CD4-positive, alpha-beta memory T cell (primary cell): ENCODE data around the gene SLC16A11. TPM values are rescaled to one million over a fixed set of nuclear protein-coding genes. Genes with fewer than 3 reads are reported as not detected.

Experiments used
- CTCF ChIA-PET: fragments of 350-600 bp; sonication (Branson Sonifier 250); formaldehyde crosslinking; loops from one replicate; lab custom pipeline; 2021; ENCODE audit warnings: inconsistent platforms; ENCODE audit not compliant: partially characterized antibody; lab: Charles Lee
- POLR2A ChIA-PET: fragments of 350-600 bp; sonication (Branson Sonifier 250); formaldehyde crosslinking; loops from one replicate; lab custom pipeline; 2021; ENCODE audit not compliant: partially characterized antibody; lab: Charles Lee
- DNase-seq, 5 donors: peaks; one replicate each; pipeline versions ENCODE4 v3.0.0 to v3.0.0-alpha.2; 2020 to 2022; ENCODE audit warnings: mixed read lengths in 1 of 5
- H3K27ac ChIP-seq: one replicate; pipeline ENCODE4 v1.7.0; 2013; ENCODE audit warnings: low read depth, low read length
- H3K27me3 ChIP-seq: 2 replicates; pipeline ENCODE4 v1.7.0; 2013; ENCODE audit warnings: mild to moderate bottlenecking, low read length, moderate library complexity; ENCODE audit not compliant: insufficient read depth
- H3K36me3 ChIP-seq: 2 replicates; pipeline ENCODE4 v1.7.0; 2013; ENCODE audit warnings: mild to moderate bottlenecking, low read length, moderate library complexity; ENCODE audit not compliant: insufficient read depth
- H3K4me1 ChIP-seq: 2 replicates; pipeline ENCODE4 v1.7.0; 2013; ENCODE audit warnings: mild to moderate bottlenecking, low read length, moderate library complexity; ENCODE audit not compliant: insufficient read depth
- H3K4me3 ChIP-seq, 2 donors: one replicate each; pipeline ENCODE4 v1.7.0; 2013; ENCODE audit warnings: low read length in 2 of 2, mild to moderate bottlenecking in 1 of 2
- H3K9me3 ChIP-seq, 2 donors: one replicate each; pipeline ENCODE4 v1.7.0; 2013; ENCODE audit warnings: low read length in 2 of 2, control low read depth in 1 of 2; ENCODE audit not compliant: control insufficient read depth in 1 of 2
- H3K27ac Mint-ChIP-seq, 7 donors: one replicate each; pipeline ENCODE4 v1.8.0; 2020 to 2021; ENCODE audit warnings: mixed read lengths in 7 of 7, mild to moderate bottlenecking in 6 of 7, inconsistent platforms in 3 of 7, moderate library complexity in 3 of 7
- H3K27me3 Mint-ChIP-seq, 2 donors: one replicate each; pipeline ENCODE4 v1.8.0; 2020 to 2021; ENCODE audit warnings: mixed read lengths in 2 of 2
- H3K36me3 Mint-ChIP-seq, 2 donors: one replicate each; pipeline ENCODE4 v1.8.0; 2020 to 2021; ENCODE audit warnings: mixed read lengths in 2 of 2, inconsistent platforms in 1 of 2, mild to moderate bottlenecking in 1 of 2
- H3K4me1 Mint-ChIP-seq, 4 donors: one replicate each; pipeline ENCODE4 v1.8.0; 2020 to 2021; ENCODE audit warnings: mixed read lengths in 4 of 4, mild to moderate bottlenecking in 1 of 4
- H3K4me3 Mint-ChIP-seq, 8 donors: one replicate each; pipeline ENCODE4 v1.8.0; 2020 to 2021; ENCODE audit warnings: mixed read lengths in 8 of 8, mild to moderate bottlenecking in 7 of 8, moderate library complexity in 6 of 8, inconsistent platforms in 3 of 8
- H3K9me3 Mint-ChIP-seq, 8 donors: one replicate each; pipeline ENCODE4 v1.8.0; 2020 to 2021; ENCODE audit warnings: mixed read lengths in 8 of 8, mild to moderate bottlenecking in 5 of 8, inconsistent platforms in 3 of 8, moderate library complexity in 1 of 8
- intact Hi-C: fragments of 100-400 bp; cut with micrococcal nuclease; formaldehyde crosslinking; loops from one replicate; pipeline ENCODE4 v1.15.1; 2023
- polyA plus RNA-seq, 2 donors: library from polyadenylated mRNA; unstranded; fragments of 300-500 nt; fragmentation: Illumina TruSeq; gene quantifications; one replicate each; pipeline ENCODE4 v1.2.3, GENCODE V29; 2021
- total RNA-seq, 2 experiments: library from RNA; stranded (reverse); gene quantifications; one replicate each; pipeline ENCODE4 v1.2.3, GENCODE V29; 2021

The SLC16A11 gene
- total and polyA plus RNA-seq, 4 experiments from 2014 or later: 0.50 to 1.2 (median 0.79) TPM

GRCh38 chr17:7021993-7022778, 21.7 kb downstream of the SLC16A11 start:
- ChIA-PET POLR2A (interaction anchor here (1.0 to 3.2 kb wide), 9 partner anchors 6 to 108 kb away, joined by 3 to 18 read pairs (median 8); partner anchors contain the start of genes RNASEK and SLC16A13), CTCF (interaction anchor here (0.7 to 6.8 kb wide), 23 partner anchors 9 to 360 kb away, joined by 3 to 64 read pairs (median 6); partner anchors contain the start of genes RNASEK, SLC16A11 and SLC16A13)
- Histone ChIP-seq H3K27me3 (no peaks in the 10 kb centered on the region), H3K4me3 (peak overlapping the region; percentile 6 to 37), H3K9me3 (no peaks in the 10 kb centered on the region), H3K27ac (no peak overlapping the region), H3K4me1 (peaks cover 42% of the 10 kb centered on the region), H3K36me3 (peaks cover 2% of the 10 kb centered on the region)
- Mint-ChIP-seq H3K36me3 (peaks cover 1 to 4% of the 10 kb centered on the region in 2 donors), H3K27ac (peak overlapping the region; percentile 81 to 97 (median 91)), H3K27me3 (peaks cover 0 to 3% of the 10 kb centered on the region in 2 donors), H3K4me1 (peaks cover 21 to 60% (median 38%) of the 10 kb centered on the region in 4 donors), H3K4me3 (peak overlapping the region; percentile 63 to 88 (median 76)), H3K9me3 (no peaks in the 10 kb centered on the region)
- intact Hi-C loops: loop anchor here (1.0 kb wide), 2 partner anchors 111 to 179 kb away; no protein-coding TSS in a partner anchor
- DNase-seq: peak; percentile 73 to 79 (median 74)

- Histone ChIP-seq H3K27me3 (no peaks in the 10 kb centered on the region), H3K36me3 (peaks cover 8% of the 10 kb centered on the region), H3K27ac (no peak overlapping the region), H3K4me3 (no peak overlapping the region), H3K4me1 (peaks cover 53% of the 10 kb centered on the region), H3K9me3 (no peaks in the 10 kb centered on the region)
- Mint-ChIP-seq H3K4me1 (peaks cover 24 to 71% (median 41%) of the 10 kb centered on the region in 4 donors), H3K27ac (peak overlapping the region; percentile 60 to 95 (median 81)), H3K9me3 (no peaks in the 10 kb centered on the region), H3K4me3 (peak overlapping the region in 6 of 8 donors; percentile 18 to 84 (median 50)), H3K27me3 (peaks cover 0 to 3% of the 10 kb centered on the region in 2 donors), H3K36me3 (peaks cover 4 to 6% of the 10 kb centered on the region in 2 donors)
- DNase-seq: no peak
- CTCF ChIA-PET: interaction anchor here (0.7 to 6.8 kb wide), 23 partner anchors 9 to 359 kb away, joined by 3 to 64 read pairs (median 6); partner anchors contain the start of genes RNASEK, SLC16A11 and SLC16A13
- POLR2A ChIA-PET: interaction anchor here (1.1 to 2.5 kb wide), 7 partner anchors 9 to 110 kb away, joined by 4 to 18 read pairs (median 8); partner anchors contain the start of genes RNASEK and SLC16A13
- intact Hi-C loops: no loop called here
These were observed 22.8 kb downstream of the SLC16A11 start for GRCh38 chr17:7020894-7021664.

- Mint-ChIP-seq H3K4me3 (peak overlapping the region in 1 of 8 donors; percentile 48), H3K27me3 (peaks cover 0 to 3% of the 10 kb centered on the region in 2 donors), H3K27ac (peak overlapping the region in 3 of 7 donors; percentile 23 to 89 (median 36)), H3K36me3 (peaks cover 6 to 14% of the 10 kb centered on the region in 2 donors), H3K9me3 (no peaks in the 10 kb centered on the region), H3K4me1 (peaks cover 31 to 82% (median 51%) of the 10 kb centered on the region in 4 donors)
- intact Hi-C loops: loop anchor here (10.0 kb wide), 1 partner anchor 1435 kb away; the partner anchor contains the start of gene NLRP1
- Histone ChIP-seq H3K27ac (no peak overlapping the region), H3K4me3 (no peak overlapping the region), H3K36me3 (peaks cover 8% of the 10 kb centered on the region), H3K4me1 (peaks cover 61% of the 10 kb centered on the region), H3K27me3 (no peaks in the 10 kb centered on the region), H3K9me3 (no peaks in the 10 kb centered on the region)
- ChIA-PET CTCF (interaction anchor here (0.6 to 6.8 kb wide), 7 partner anchors 8 to 110 kb away, joined by 3 to 64 read pairs (median 20); partner anchors contain the start of genes RNASEK, SLC16A11 and SLC16A13), POLR2A (interaction anchor here (0.7 to 2.5 kb wide), 5 partner anchors 8 to 109 kb away, joined by 3 to 18 read pairs (median 4); partner anchors contain the start of genes RNASEK and SLC16A13)
- DNase-seq: no peak
These were observed 23.9 kb downstream of the SLC16A11 start for GRCh38 chr17:7019839-7020519.

GRCh38 chr17:7019367-7019766, 24.5 kb downstream of the SLC16A11 start:
- H3K4me3 ChIP-seq: no peak overlapping the region
- no peaks in the 10 kb centered on the region for H3K9me3 Mint-ChIP-seq
- H3K4me1 ChIP-seq: peaks cover 61% of the 10 kb centered on the region
- no peaks in the 10 kb centered on the region for H3K9me3 ChIP-seq
- H3K27me3 ChIP-seq: no peaks in the 10 kb centered on the region
- H3K4me3 Mint-ChIP-seq: no peak overlapping the region
- intact Hi-C loops: loop anchor here (10.0 kb wide), 1 partner anchor 1435 kb away; the partner anchor contains the start of gene NLRP1
- H3K27ac ChIP-seq: no peak overlapping the region
- H3K4me1 Mint-ChIP-seq: peaks cover 32 to 85% (median 52%) of the 10 kb centered on the region in 4 donors
- H3K27ac Mint-ChIP-seq: peak overlapping the region in 1 of 7 donors; percentile 8
- ChIA-PET POLR2A (interaction anchor here (0.7 to 1.7 kb wide), 2 partner anchors 15 to 16 kb away, joined by 3 to 4 read pairs; partner anchors contain the start of gene SLC16A13), CTCF (interaction anchor here (0.6 to 6.8 kb wide), 3 partner anchors 13 to 109 kb away, joined by 3 to 64 read pairs (median 4); no protein-coding TSS in a partner anchor)
- no peak for DNase-seq
- peaks cover 0 to 3% of the 10 kb centered on the region in 2 donors for H3K27me3 Mint-ChIP-seq
- peaks cover 8% of the 10 kb centered on the region for H3K36me3 ChIP-seq
- H3K36me3 Mint-ChIP-seq: peaks cover 6 to 16% of the 10 kb centered on the region in 2 donors

GRCh38 chr17:7018331-7018964, 25.4 kb downstream of the SLC16A11 start:
- no peak for DNase-seq
- H3K4me1 ChIP-seq: peaks cover 61% of the 10 kb centered on the region
- H3K27me3 Mint-ChIP-seq: peaks cover 0 to 3% of the 10 kb centered on the region in 2 donors
- no peak overlapping the region for H3K4me3 ChIP-seq
- peak overlapping the region in 3 of 8 donors; percentile 0 to 71 (median 29) for H3K4me3 Mint-ChIP-seq
- peaks cover 8% of the 10 kb centered on the region for H3K36me3 ChIP-seq
- ChIA-PET POLR2A (interaction anchor here (1.7 kb wide), 1 partner anchor 14 kb away, joined by 4 read pairs; no protein-coding TSS in a partner anchor), CTCF (interaction anchor here (0.7 to 6.8 kb wide), 3 partner anchors 14 to 108 kb away, joined by 4 to 64 read pairs (median 5); no protein-coding TSS in a partner anchor)
- peaks cover 36 to 85% (median 55%) of the 10 kb centered on the region in 4 donors for H3K4me1 Mint-ChIP-seq
- peaks cover 7 to 24% of the 10 kb centered on the region in 2 donors for H3K36me3 Mint-ChIP-seq
- no peaks in the 10 kb centered on the region for H3K27me3 ChIP-seq
- H3K27ac ChIP-seq: no peak overlapping the region
- peak overlapping the region in 2 of 7 donors; percentile 29 to 83 for H3K27ac Mint-ChIP-seq
- intact Hi-C loops: loop anchor here (10.0 kb wide), 1 partner anchor 1434 kb away; the partner anchor contains the start of gene NLRP1
- no peaks in the 10 kb centered on the region for H3K9me3 ChIP-seq
- H3K9me3 Mint-ChIP-seq: no peaks in the 10 kb centered on the region
